D721Med (cell line): ENCODE data around the gene INPP5A.

Experiments used
- DNase-seq: peaks from one replicate; pipeline ENCODE4 v3.0.0; 2011; ENCODE audit warnings: low spot score; ENCODE audit not compliant: insufficient read length
- FAIRE-seq: peaks from 2 replicates; lab custom pipeline; 2011; peaks lifted over from hg19 to GRCh38; lab: Jason Lieb, UNC
- CTCF ChIP-seq: IDR thresholded peaks from 2 replicates; pipeline ENCODE4 v1.5.1; 2012; ENCODE audit warnings: mild to moderate bottlenecking, control low read depth; ENCODE audit not compliant: insufficient read depth; ENCODE audit errors: missing control alignments

INPP5A gene

GRCh38 chr10:132585732-132586722 lies 48.4 kb downstream of the INPP5A start:
- no peak for FAIRE-seq
- DNase-seq, result no peak
- TF ChIP-seq CTCF, result no peak

- no peak for TF ChIP-seq CTCF
- DNase-seq, result no peak
- no peak for FAIRE-seq
These were observed 49.2 kb downstream of the INPP5A start for GRCh38 chr10:132586739-132587138.

- DNase-seq, result no peak
- FAIRE-seq, result no peak
- TF ChIP-seq CTCF, result no peak
These were observed 49.6 kb downstream of the INPP5A start for GRCh38 chr10:132587175-132587574.

DNA sequence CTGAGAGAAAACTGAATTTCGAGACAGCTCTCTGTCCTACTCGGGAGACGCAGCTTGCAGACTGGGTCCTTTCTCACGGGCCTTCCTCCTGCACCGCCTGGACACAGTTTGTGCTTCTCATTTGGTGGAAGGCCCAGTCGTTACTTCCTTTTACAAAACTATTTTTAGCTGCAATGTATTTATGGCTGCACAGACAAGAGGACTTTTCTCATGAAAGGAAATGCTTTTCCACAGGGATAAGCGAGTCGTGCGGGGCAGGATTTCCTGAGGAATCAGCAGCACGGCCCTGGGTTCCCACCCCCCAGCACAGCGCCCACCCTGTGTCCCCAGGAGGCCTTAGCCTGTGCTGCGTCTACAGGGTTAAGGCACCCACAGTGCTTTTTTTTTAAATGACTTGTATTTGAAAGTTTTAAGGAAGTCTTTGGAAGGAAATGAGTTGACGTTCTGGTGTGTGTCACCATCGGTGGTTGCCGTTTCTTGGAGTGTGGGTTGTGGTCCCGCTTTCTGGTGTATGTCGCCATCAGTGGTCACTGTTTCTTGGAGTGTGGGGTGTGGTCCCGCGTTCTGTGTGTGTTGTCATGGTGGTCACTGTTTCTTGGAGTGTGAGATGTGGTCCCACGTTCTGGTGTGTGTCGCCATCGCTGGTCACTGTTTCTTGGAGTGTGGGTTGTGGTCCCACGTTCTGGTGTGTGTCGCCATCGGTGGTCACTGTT lies 50.9 kb downstream of the INPP5A start:
- DNase-seq (no peak), FAIRE-seq (no peak)
- no peak for TF ChIP-seq CTCF

DNA sequence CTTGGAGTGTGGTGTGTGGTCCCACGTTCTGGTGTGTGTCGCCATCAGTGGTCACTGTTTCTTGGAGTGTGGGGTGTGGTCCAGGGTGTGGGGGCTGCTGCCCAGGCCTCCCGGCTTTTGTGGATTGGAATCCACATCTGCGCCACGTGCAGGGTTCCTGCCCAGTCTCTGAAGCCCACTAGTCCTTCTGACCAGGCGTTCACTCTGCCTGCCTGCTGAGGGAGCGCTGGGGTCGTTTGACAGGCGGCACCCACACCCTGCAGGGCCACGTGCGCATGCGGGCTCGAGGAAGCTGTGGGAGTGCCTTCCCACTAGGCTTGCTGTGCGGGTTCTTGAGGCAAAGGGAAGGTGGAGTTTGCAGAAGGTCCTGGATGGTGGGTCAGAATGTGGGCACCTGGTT lies 51.4 kb downstream of the INPP5A start:
- no peak for TF ChIP-seq CTCF
- DNase-seq (no peak), FAIRE-seq (no peak)

DNA sequence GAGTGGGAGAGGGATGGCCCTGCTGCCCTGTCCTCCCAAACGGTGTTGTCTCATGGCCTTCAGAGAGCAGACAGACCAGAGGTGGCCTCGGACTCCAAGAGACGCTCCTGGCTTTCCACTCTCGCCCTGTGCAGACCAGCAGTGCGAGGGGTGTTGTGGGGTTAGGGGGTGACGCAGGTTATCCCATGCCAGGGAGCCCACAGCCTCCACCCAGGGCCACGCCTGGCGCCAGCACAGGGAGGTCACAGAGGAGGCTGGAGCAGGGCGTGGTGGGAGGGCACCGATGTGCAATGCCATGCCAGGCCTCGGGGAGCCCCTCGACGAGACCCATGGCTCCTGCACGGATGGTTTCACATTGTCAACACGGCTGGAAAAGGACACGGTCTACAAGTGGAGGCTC lies 52.1 kb downstream of the INPP5A start:
- FAIRE-seq (no peak), DNase-seq (no peak)
- no peak for TF ChIP-seq CTCF
